Measurements from ENCODE around the gene GORAB. TPM values are rescaled to one million over a fixed set of nuclear protein-coding genes. Genes with fewer than 3 reads are reported as not detected.

Gene GORAB
- total and polyA plus RNA-seq, 2 of the 13 experiments (the other 11 are each of a cell fraction or from before 2014, with no cell fraction given): 6.6 to 9.2 TPM

DNA sequence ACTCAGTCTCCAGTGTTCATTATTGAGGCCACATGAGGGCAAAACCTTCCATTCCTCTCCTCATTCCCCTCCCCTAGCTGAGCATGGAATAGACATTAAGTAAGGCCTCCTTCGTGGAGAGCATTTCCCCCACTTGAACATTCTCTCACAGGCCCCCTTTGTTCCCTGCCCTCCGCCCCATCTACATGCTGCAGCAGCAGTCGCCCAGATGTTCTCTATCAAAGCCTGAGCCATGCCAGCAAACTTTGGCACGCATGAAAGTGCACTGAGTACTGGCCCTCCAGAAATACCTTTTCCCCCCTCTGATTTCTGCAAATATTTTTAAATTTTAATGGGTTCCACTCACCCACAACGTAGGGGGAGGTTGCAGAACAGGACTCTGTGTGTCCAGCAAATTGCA lies 20.9 kb upstream of the GORAB start:
- H3K4me2 ChIP-seq (ENCODE audit: low read depth, low read length): no peak overlapping the region
- in situ Hi-C loops (cut with HindIII; ENCODE audit: extremely low pct_ligation_motif_present, low pct_unique_long_range_greater_than_20kb): no loop called here
- ATAC-seq: no peak
- no peaks in the 10 kb centered on the region for H3K9me3 ChIP-seq (ENCODE audit: low read length)
- intact Hi-C loops (cut with micrococcal nuclease; ENCODE audit: unreplicated experiment): no loop called here
- no peak for DNase-seq (ENCODE audit: low spot score)
- H3K36me3 ChIP-seq (replicated peaks in 1 of 2; ENCODE audit: control insufficient read depth in 1 of 2, insufficient read depth in 2 of 2, low read length in 2 of 2): no peaks in the 10 kb centered on the region
- POLR2A ChIA-PET: no interaction called here
- WGBS (ENCODE audit: low lambda C conversion rate): 1% methylated on average over 5 of the region's 5 CpGs
- H3K27ac ChIP-seq (ENCODE audit: extremely low read length, insufficient read depth, low read length): no peak overlapping the region
- no peaks in the 10 kb centered on the region for H3K27me3 ChIP-seq (ENCODE audit: control insufficient read depth in 1 of 2, insufficient read depth in 2 of 2, low read length in 2 of 2)
- TF ChIP-seq, protein P1, sequence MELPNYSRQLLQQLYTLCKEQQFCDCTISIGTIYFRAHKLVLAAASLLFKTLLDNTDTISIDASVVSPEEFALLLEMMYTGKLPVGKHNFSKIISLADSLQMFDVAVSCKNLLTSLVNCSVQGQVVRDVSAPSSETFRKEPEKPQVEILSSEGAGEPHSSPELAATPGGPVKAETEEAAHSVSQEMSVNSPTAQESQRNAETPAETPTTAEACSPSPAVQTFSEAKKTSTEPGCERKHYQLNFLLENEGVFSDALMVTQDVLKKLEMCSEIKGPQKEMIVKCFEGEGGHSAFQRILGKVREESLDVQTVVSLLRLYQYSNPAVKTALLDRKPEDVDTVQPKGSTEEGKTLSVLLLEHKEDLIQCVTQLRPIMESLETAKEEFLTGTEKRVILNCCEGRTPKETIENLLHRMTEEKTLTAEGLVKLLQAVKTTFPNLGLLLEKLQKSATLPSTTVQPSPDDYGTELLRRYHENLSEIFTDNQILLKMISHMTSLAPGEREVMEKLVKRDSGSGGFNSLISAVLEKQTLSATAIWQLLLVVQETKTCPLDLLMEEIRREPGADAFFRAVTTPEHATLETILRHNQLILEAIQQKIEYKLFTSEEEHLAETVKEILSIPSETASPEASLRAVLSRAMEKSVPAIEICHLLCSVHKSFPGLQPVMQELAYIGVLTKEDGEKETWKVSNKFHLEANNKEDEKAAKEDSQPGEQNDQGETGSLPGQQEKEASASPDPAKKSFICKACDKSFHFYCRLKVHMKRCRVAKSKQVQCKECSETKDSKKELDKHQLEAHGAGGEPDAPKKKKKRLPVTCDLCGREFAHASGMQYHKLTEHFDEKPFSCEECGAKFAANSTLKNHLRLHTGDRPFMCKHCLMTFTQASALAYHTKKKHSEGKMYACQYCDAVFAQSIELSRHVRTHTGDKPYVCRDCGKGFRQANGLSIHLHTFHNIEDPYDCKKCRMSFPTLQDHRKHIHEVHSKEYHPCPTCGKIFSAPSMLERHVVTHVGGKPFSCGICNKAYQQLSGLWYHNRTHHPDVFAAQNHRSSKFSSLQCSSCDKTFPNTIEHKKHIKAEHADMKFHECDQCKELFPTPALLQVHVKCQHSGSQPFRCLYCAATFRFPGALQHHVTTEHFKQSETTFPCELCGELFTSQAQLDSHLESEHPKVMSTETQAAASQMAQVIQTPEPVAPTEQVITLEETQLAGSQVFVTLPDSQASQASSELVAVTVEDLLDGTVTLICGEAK (IDR thresholded peaks at IDR 0.05): no peak
- TF ChIP-seq, protein P1 (CRISPR knock-in tag; IDR thresholded peaks at IDR 0.05): no peak
- no peak for TF ChIP-seq ZNF460 (CRISPR knock-in tag; IDR thresholded peaks at IDR 0.05; ENCODE audit: borderline replicate concordance)
- no peak overlapping the region for H3K9ac ChIP-seq (ENCODE audit: insufficient read depth, low read depth, low read length)
- H4K20me1 ChIP-seq (ENCODE audit: insufficient read depth, low read length): no peaks in the 10 kb centered on the region
- no peaks in the 10 kb centered on the region for H3K79me2 ChIP-seq (ENCODE audit: insufficient read depth, low read length)
- no peak for FAIRE-seq
- no peak overlapping the region for H3K4me3 ChIP-seq (replicated peaks in 1 of 3; ENCODE audit: insufficient read depth in 1 of 3, low read depth in 2 of 3, low read length in 3 of 3)
- no peak overlapping the region for H2AFZ ChIP-seq (ENCODE audit: low read length)
- no peaks in the 10 kb centered on the region for H3K4me1 ChIP-seq (ENCODE audit: insufficient read depth, low read length)
- BruUV-seq (replicated peaks): no TSS peak
- CTCF ChIA-PET (ENCODE audit: low intra/inter-chr PET ratio, low total read pairs): no interaction called here

Measured in HepG2 (cell line).